HG03280 (cell line): Measurements from ENCODE around the gene ZNF622.
"Not testable (repeated sequence)": the region's sequence is repeated elsewhere in the genome, so short reads cannot be mapped to it uniquely, and the experiment has no call there.

Experiments used
- ATAC-seq: cut with Tn5 transposase; IDR thresholded peaks from one replicate; pipeline ENCODE4 v1.9.1; 2021; ENCODE audit warnings: mild to moderate bottlenecking, moderate library complexity; ENCODE audit not compliant: unreplicated experiment

ZNF622 gene

GRCh38 chr5:16480821-16481538 is 15.4 kb upstream of the ZNF622 start:
- ATAC-seq, result no peak

GRCh38 chr5:16480144-16480543 is 14.5 kb upstream of the ZNF622 start:
- no peak for ATAC-seq

- ATAC-seq, result no peak
Measured at GRCh38 chr5:16477541-16477940, 11.9 kb upstream of the ZNF622 start.

- ATAC-seq, result not testable (repeated sequence)
Measured at GRCh38 chr5:16476417-16476816, 10.8 kb upstream of the ZNF622 start.

GRCh38 chr5:16471387-16471786 is 5.8 kb upstream of the ZNF622 start:
- no peak for ATAC-seq

- ATAC-seq, result peak; percentile 72
Measured at GRCh38 chr5:16467363-16468219, 2.0 kb upstream of the ZNF622 start.

GRCh38 chr5:16464664-16465543 is 696 bp downstream of the ZNF622 start:
- ATAC-seq, result no peak

GRCh38 chr5:16464231-16464630 is 1.4 kb downstream of the ZNF622 start:
- ATAC-seq, result no peak

- ATAC-seq, result no peak
Measured at GRCh38 chr5:16461782-16462181, 3.8 kb downstream of the ZNF622 start.

- ATAC-seq, result no peak
Measured at GRCh38 chr5:16461026-16461425, 4.6 kb downstream of the ZNF622 start.

- ATAC-seq, result no peak
Measured at GRCh38 chr5:16459451-16459850, 6.1 kb downstream of the ZNF622 start.

- no peak for ATAC-seq
Measured at GRCh38 chr5:16457853-16458252, 7.7 kb downstream of the ZNF622 start.

GRCh38 chr5:16457451-16457850 is 8.1 kb downstream of the ZNF622 start:
- ATAC-seq, result no peak

- ATAC-seq, result peak; percentile 60
Measured at GRCh38 chr5:16456103-16456832, 9.3 kb downstream of the ZNF622 start.

GRCh38 chr5:16455668-16456067 is 9.9 kb downstream of the ZNF622 start:
- no peak for ATAC-seq

GRCh38 chr5:16454686-16455085 is 10.9 kb downstream of the ZNF622 start:
- no peak for ATAC-seq

- no peak for ATAC-seq
Measured at GRCh38 chr5:16453609-16454008, 12.0 kb downstream of the ZNF622 start.

GRCh38 chr5:16450163-16450562 is 15.4 kb downstream of the ZNF622 start:
- ATAC-seq, result peak; percentile 69

GRCh38 chr5:16446993-16447392 is 18.6 kb downstream of the ZNF622 start:
- no peak for ATAC-seq

GRCh38 chr5:16437977-16438376 is 27.6 kb downstream of the ZNF622 start:
- ATAC-seq, result no peak
